ENCODE data around the gene KLHL12. TPM values are rescaled to one million over a fixed set of nuclear protein-coding genes. Genes with fewer than 3 reads are reported as not detected.
A peak's percentile ranks its signal among the peaks of the same experiment; 100 is the strongest.

Gene KLHL12
- total and polyA plus RNA-seq, 2 donors (not counting 3 experiments of a cell fraction or from before 2014, with no cell fraction given) = 22.8 to 23.0 TPM

GRCh38 chr1:202956969-202957368, 29.9 kb upstream of the KLHL12 start:
- Histone ChIP-seq H3K9me1 (replicated peaks; ENCODE audit: control insufficient read depth, extremely low read depth, insufficient read depth, low read length) (no peaks in the 10 kb centered on the region), H3K4me2 (ENCODE audit: insufficient read depth, low read length) (peak overlapping the region; percentile 90), H2AFZ (ENCODE audit: low read depth, low read length) (no peak overlapping the region), H3K27me3 (ENCODE audit: control insufficient read depth in 2 of 2, insufficient read depth in 2 of 2, low read length in 2 of 2) (no peaks in the 10 kb centered on the region), H3K27ac (ENCODE audit: insufficient read depth, low read depth, low read length) (no peak overlapping the region), H3K4me1 (ENCODE audit: control insufficient read depth, extremely low read depth, insufficient read depth, low read length) (peaks cover 31% of the 10 kb centered on the region), H4K20me1 (replicated peaks; ENCODE audit: control insufficient read depth, extremely low read depth, insufficient read depth, low read length) (peaks cover 14% of the 10 kb centered on the region), H3K9ac (replicated peaks; ENCODE audit: extremely low read depth, insufficient read depth, low read length) (peak overlapping the region; percentile 93), H3K36me3 (ENCODE audit: control insufficient read depth in 2 of 2, extremely low read depth in 1 of 2, insufficient read depth in 2 of 2, low read length in 2 of 2) (no peaks in the 10 kb centered on the region), H3K79me2 (ENCODE audit: control insufficient read depth, insufficient read depth, low read length) (peaks cover 54% of the 10 kb centered on the region), H3K4me3 (replicated peaks in 1 of 3; ENCODE audit: insufficient read depth in 1 of 3, low read depth in 1 of 3, low read length in 3 of 3) (peak overlapping the region in 1 of 3 experiments; percentile 81), H3K9me3 (replicated peaks; ENCODE audit: control insufficient read depth, insufficient read depth, low read length) (no peaks in the 10 kb centered on the region)
- FAIRE-seq = no peak
- TF ChIP-seq MAX (IDR thresholded peaks at IDR 0.05; ENCODE audit: insufficient read depth, insufficient read length) (no peak), JUN (IDR thresholded peaks at IDR 0.05; ENCODE audit: borderline replicate concordance, insufficient read depth, insufficient read length, low read depth) (no peak), FOS (IDR thresholded peaks at IDR 0.05; ENCODE audit: borderline replicate concordance, insufficient read depth, low read length) (no peak), MYC (IDR thresholded peaks at IDR 0.05; ENCODE audit: low read depth, low read length) (no peak)
- ChIA-PET CTCF (no interaction called here), POLR2A (no interaction called here)
- BruUV-seq (replicated peaks) = TSS peak; percentile 35
- intact Hi-C loops (cut with micrococcal nuclease) (no loop called here), dilution Hi-C loops (cut with MboI; ENCODE audit: extremely low pct_ligation_motif_present, low sequenced_read_pairs) (no loop called here)
- no peak for DNase-seq (ENCODE audit: low read depth, low spot score)

GRCh38 chr1:202954057-202954745, 27.2 kb upstream of the KLHL12 start:
- ChIA-PET POLR2A (interaction anchor here (0.6 kb wide), 2 partner anchors 31 to 69 kb away, joined by 3 to 6 read pairs; no protein-coding TSS in a partner anchor), CTCF (interaction anchor here (1.6 to 2.4 kb wide), 4 partner anchors 11 to 45 kb away, joined by 4 to 10 read pairs (median 8); no protein-coding TSS in a partner anchor)
- H3K9ac ChIP-seq (replicated peaks; ENCODE audit: extremely low read depth, insufficient read depth, low read length) = no peak overlapping the region
- DNase-seq (ENCODE audit: low read depth, low spot score) = no peak
- H4K20me1 ChIP-seq (replicated peaks; ENCODE audit: control insufficient read depth, extremely low read depth, insufficient read depth, low read length) = peaks cover 18% of the 10 kb centered on the region
- no peaks in the 10 kb centered on the region for H3K9me1 ChIP-seq (replicated peaks; ENCODE audit: control insufficient read depth, extremely low read depth, insufficient read depth, low read length)
- no peak overlapping the region for H2AFZ ChIP-seq (ENCODE audit: low read depth, low read length)
- dilution Hi-C loops (cut with MboI; ENCODE audit: extremely low pct_ligation_motif_present, low sequenced_read_pairs) (no loop called here), intact Hi-C loops (cut with micrococcal nuclease) (no loop called here)
- no peak overlapping the region for H3K4me2 ChIP-seq (ENCODE audit: insufficient read depth, low read length)
- FAIRE-seq = no peak
- peaks cover 61% of the 10 kb centered on the region for H3K79me2 ChIP-seq (ENCODE audit: control insufficient read depth, insufficient read depth, low read length)
- no peak overlapping the region for H3K4me3 ChIP-seq (replicated peaks in 1 of 3; ENCODE audit: insufficient read depth in 1 of 3, low read depth in 1 of 3, low read length in 3 of 3)
- H3K27ac ChIP-seq (ENCODE audit: insufficient read depth, low read depth, low read length) = no peak overlapping the region
- H3K4me1 ChIP-seq (ENCODE audit: control insufficient read depth, extremely low read depth, insufficient read depth, low read length) = peaks cover 31% of the 10 kb centered on the region
- no peak for TF ChIP-seq GATA2 (IDR thresholded peaks at IDR 0.05; ENCODE audit: insufficient read depth, insufficient read length, low read depth, low read length)
- no peak for TF ChIP-seq MAX (IDR thresholded peaks at IDR 0.05; ENCODE audit: insufficient read depth, insufficient read length)
- TF ChIP-seq MYC (IDR thresholded peaks at IDR 0.05; ENCODE audit: low read depth, low read length) = no peak
- no peak for TF ChIP-seq CTCF (IDR thresholded peaks at IDR 0.05; ENCODE audit: extremely low read depth in 1 of 2, insufficient read depth in 1 of 2, low read depth in 1 of 2, low read length in 2 of 2)
- TF ChIP-seq EZH2 (IDR thresholded peaks at IDR 0.05; ENCODE audit: borderline replicate concordance, low read depth, low read length, severe bottlenecking) = no peak
- TF ChIP-seq FOS (IDR thresholded peaks at IDR 0.05; ENCODE audit: borderline replicate concordance, insufficient read depth, low read length) = no peak
- TF ChIP-seq POLR2AphosphoS5 (IDR thresholded peaks at IDR 0.05; ENCODE audit: insufficient read depth, low read depth, low read length) = no peak
- TF ChIP-seq JUN (IDR thresholded peaks at IDR 0.05; ENCODE audit: borderline replicate concordance, insufficient read depth, insufficient read length, low read depth) = no peak
- no peak for TF ChIP-seq POLR2A (IDR thresholded peaks at IDR 0.05; ENCODE audit: low read depth, low read length)
- no peaks in the 10 kb centered on the region for H3K9me3 ChIP-seq (replicated peaks; ENCODE audit: control insufficient read depth, insufficient read depth, low read length)
- peaks cover 0 to 10% of the 10 kb centered on the region in 2 experiments for H3K36me3 ChIP-seq (ENCODE audit: control insufficient read depth in 2 of 2, extremely low read depth in 1 of 2, insufficient read depth in 2 of 2, low read length in 2 of 2)
- no peaks in the 10 kb centered on the region for H3K27me3 ChIP-seq (ENCODE audit: control insufficient read depth in 2 of 2, insufficient read depth in 2 of 2, low read length in 2 of 2)
- BruUV-seq (replicated peaks) = no TSS peak

Data from endothelial cell of umbilical vein (primary cell).